CD4-positive, alpha-beta T cell (primary cell): ENCODE results near the gene DNM1L. TPM values are rescaled to one million over a fixed set of nuclear protein-coding genes. Genes with fewer than 3 reads are reported as not detected.

ENCODE experiments used
- ATAC-seq: fragments of 200-7000 bp; cut with Tn5 transposase; one replicate; pipeline ENCODE4 v1.10.0; 2022; ENCODE audit warnings: mild to moderate bottlenecking; ENCODE audit not compliant: poor library complexity
- CTCF ChIA-PET: fragments of 350-600 bp; sonication (Branson Sonifier 250); formaldehyde crosslinking; loops from one replicate; lab custom pipeline; 2021; ENCODE audit warnings: antibody characterized with exemption, inconsistent platforms; lab: Charles Lee
- POLR2A ChIA-PET: fragments of 350-600 bp; sonication (Branson Sonifier 250); formaldehyde crosslinking; loops from one replicate; lab custom pipeline; 2021; ENCODE audit warnings: antibody characterized with exemption, inconsistent platforms; lab: Charles Lee
- DNase-seq, 14 experiments: peaks; one replicate each; pipeline ENCODE4 v3.0.0-alpha.2; 2013 to 2020; ENCODE audit warnings: mixed read lengths in 2 of 14
- H3K27ac ChIP-seq, 2 donors: one replicate each; pipeline versions ENCODE4 v1.5.1 to v1.7.0; 2013; ENCODE audit warnings: low read length in 2 of 2, low read depth in 1 of 2, mild to moderate bottlenecking in 1 of 2
- H3K27me3 ChIP-seq, 2 experiments: 1 replicate in 1 of 2; 2 replicates in 1 of 2; pipeline versions ENCODE4 v1.6.1 to v1.7.0; 2013; ENCODE audit warnings: low read length in 2 of 2, control low read depth in 1 of 2, mild to moderate bottlenecking in 1 of 2, moderate library complexity in 1 of 2; ENCODE audit not compliant: insufficient read depth in 2 of 2, control insufficient read depth in 1 of 2
- H3K36me3 ChIP-seq: one replicate; pipeline ENCODE4 v1.6.1; 2013; ENCODE audit warnings: low read length, control low read depth; ENCODE audit not compliant: insufficient read depth
- H3K4me1 ChIP-seq: one replicate; pipeline ENCODE4 v1.6.1; 2013; ENCODE audit warnings: low read length, control low read depth; ENCODE audit not compliant: insufficient read depth
- H3K4me3 ChIP-seq: one replicate; pipeline ENCODE4 v1.5.1; 2013; ENCODE audit warnings: mild to moderate bottlenecking, low read length, moderate library complexity
- H3K9me3 ChIP-seq, 2 experiments: 1 replicate in 1 of 2; 2 replicates in 1 of 2; pipeline versions ENCODE4 v1.6.1 to v1.7.0; 2013; ENCODE audit warnings: low read length in 2 of 2, mild to moderate bottlenecking in 2 of 2, control low read depth in 1 of 2, moderate library complexity in 1 of 2; ENCODE audit not compliant: control insufficient read depth in 1 of 2, insufficient read depth in 1 of 2
- H3K27ac Mint-ChIP-seq: one replicate; pipeline ENCODE4 v1.8.0; 2020; ENCODE audit warnings: mixed read lengths
- H3K27me3 Mint-ChIP-seq: one replicate; pipeline ENCODE4 v1.8.0; 2021; ENCODE audit warnings: mixed read lengths
- H3K36me3 Mint-ChIP-seq: one replicate; pipeline ENCODE4 v1.8.0; 2021; ENCODE audit warnings: low read depth, mixed read lengths
- H3K4me1 Mint-ChIP-seq: one replicate; pipeline ENCODE4 v1.8.0; 2021; ENCODE audit warnings: low read depth, mixed read lengths
- H3K4me3 Mint-ChIP-seq: one replicate; pipeline ENCODE4 v1.8.0; 2020; ENCODE audit warnings: mild to moderate bottlenecking, mixed read lengths
- H3K9me3 Mint-ChIP-seq: one replicate; pipeline ENCODE4 v1.8.0; 2020; ENCODE audit warnings: mixed read lengths
- intact Hi-C, 2 experiments: fragments of 100-400 bp; cut with DNase I in 1 of 2; cut with micrococcal nuclease in 1 of 2; formaldehyde crosslinking; loops; one replicate each; pipeline versions ENCODE4 v1.15.1 to v1.9.0; 2023 to 2025; cut with DNase I, micrococcal nuclease
- total RNA-seq, 174 experiments: library from RNA in 2 of 174; stranded (reverse) in 2 of 174; gene quantifications; one replicate each; pipeline ENCODE4 v1.2.3 and lab custom pipeline; 2021 to 2026
- TF ChIP-seq, protein P1 (sequence below): fragments of 200-600 bp; IDR thresholded peaks from one replicate; pipeline ENCODE4 v1.8.0; 2022; ENCODE audit warnings: antibody characterized with exemption, mild to moderate bottlenecking

DNM1L gene
- total RNA-seq, 2 experiments from 2014 or later, result 70.9 to 74.6 TPM

DNA sequence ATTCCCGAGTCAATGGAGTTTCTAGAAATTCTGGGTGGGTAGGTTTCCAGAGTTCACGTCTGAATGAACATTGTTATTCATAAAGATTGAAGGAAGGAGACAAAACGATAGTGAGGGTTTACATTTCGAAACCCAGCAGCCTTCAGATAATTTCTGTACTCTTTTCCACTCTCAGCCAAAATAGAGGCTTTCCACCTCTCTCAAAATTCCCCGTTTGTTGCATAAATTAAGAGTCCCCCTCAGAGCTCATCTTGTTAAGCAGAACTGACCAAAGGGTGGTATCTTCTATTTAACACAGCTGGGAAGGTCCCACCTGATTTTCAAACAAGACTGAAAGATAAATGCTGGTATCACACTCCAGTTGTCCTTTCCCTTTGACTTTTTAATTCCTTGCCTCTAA is 98.1 kb downstream of the DNM1L start:
- peaks cover 50% of the 10 kb centered on the region for H3K27me3 Mint-ChIP-seq
- DNase-seq (no peak), ATAC-seq (no peak)
- intact Hi-C loops, result no loop called here
- no peak overlapping the region for H3K27ac Mint-ChIP-seq
- no peak overlapping the region for H3K4me3 ChIP-seq
- POLR2A ChIA-PET, result no interaction called here
- TF ChIP-seq, protein P1, sequence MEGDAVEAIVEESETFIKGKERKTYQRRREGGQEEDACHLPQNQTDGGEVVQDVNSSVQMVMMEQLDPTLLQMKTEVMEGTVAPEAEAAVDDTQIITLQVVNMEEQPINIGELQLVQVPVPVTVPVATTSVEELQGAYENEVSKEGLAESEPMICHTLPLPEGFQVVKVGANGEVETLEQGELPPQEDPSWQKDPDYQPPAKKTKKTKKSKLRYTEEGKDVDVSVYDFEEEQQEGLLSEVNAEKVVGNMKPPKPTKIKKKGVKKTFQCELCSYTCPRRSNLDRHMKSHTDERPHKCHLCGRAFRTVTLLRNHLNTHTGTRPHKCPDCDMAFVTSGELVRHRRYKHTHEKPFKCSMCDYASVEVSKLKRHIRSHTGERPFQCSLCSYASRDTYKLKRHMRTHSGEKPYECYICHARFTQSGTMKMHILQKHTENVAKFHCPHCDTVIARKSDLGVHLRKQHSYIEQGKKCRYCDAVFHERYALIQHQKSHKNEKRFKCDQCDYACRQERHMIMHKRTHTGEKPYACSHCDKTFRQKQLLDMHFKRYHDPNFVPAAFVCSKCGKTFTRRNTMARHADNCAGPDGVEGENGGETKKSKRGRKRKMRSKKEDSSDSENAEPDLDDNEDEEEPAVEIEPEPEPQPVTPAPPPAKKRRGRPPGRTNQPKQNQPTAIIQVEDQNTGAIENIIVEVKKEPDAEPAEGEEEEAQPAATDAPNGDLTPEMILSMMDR, result no peak
- no peaks in the 10 kb centered on the region for H3K36me3 Mint-ChIP-seq
- H3K27ac ChIP-seq, result no peak overlapping the region
- H3K4me3 Mint-ChIP-seq, result no peak overlapping the region
- H3K9me3 Mint-ChIP-seq, result no peaks in the 10 kb centered on the region
- H3K36me3 ChIP-seq, result no peaks in the 10 kb centered on the region
- H3K9me3 ChIP-seq, result no peaks in the 10 kb centered on the region
- no peaks in the 10 kb centered on the region for H3K4me1 ChIP-seq
- H3K27me3 ChIP-seq, result peaks cover 0 to 21% of the 10 kb centered on the region in 2 experiments
- CTCF ChIA-PET, result no interaction called here
- no peaks in the 10 kb centered on the region for H3K4me1 Mint-ChIP-seq

DNA sequence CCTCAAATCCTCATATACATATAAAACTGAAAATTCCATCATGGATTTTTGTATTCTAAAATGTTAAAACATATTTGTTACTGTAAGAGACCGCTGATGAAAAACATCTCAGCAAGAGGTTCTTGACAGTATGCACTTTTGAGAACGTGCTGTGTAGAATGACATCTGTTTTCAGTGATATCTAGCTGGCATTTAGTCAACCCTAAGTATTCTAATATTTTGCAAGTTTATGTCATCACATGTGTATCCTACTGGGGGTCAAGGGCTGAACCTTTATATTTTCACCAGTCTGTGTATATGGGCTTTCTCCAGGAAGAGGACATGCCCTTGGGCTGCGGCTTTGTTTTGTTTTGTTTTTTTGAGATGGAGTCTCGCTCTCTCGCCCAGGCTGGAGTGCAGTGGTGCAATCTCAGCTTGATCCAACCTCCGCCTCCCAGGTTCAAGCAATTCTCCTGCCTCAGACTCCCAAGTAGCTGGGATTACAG is 98.6 kb downstream of the DNM1L start:
- TF ChIP-seq, protein P1, result no peak
- H3K36me3 ChIP-seq, result no peaks in the 10 kb centered on the region
- intact Hi-C loops, result no loop called here
- no peak overlapping the region for H3K4me3 Mint-ChIP-seq
- no peaks in the 10 kb centered on the region for H3K9me3 ChIP-seq
- H3K27me3 ChIP-seq, result peaks cover 0 to 21% of the 10 kb centered on the region in 2 experiments
- no peaks in the 10 kb centered on the region for H3K36me3 Mint-ChIP-seq
- DNase-seq (no peak), ATAC-seq (no peak)
- no peaks in the 10 kb centered on the region for H3K9me3 Mint-ChIP-seq
- H3K4me3 ChIP-seq, result no peak overlapping the region
- ChIA-PET POLR2A (no interaction called here), CTCF (no interaction called here)
- H3K4me1 Mint-ChIP-seq, result no peaks in the 10 kb centered on the region
- H3K27ac Mint-ChIP-seq, result no peak overlapping the region
- H3K27ac ChIP-seq, result no peak overlapping the region
- H3K27me3 Mint-ChIP-seq, result peaks cover 45% of the 10 kb centered on the region
- H3K4me1 ChIP-seq, result no peaks in the 10 kb centered on the region

DNA sequence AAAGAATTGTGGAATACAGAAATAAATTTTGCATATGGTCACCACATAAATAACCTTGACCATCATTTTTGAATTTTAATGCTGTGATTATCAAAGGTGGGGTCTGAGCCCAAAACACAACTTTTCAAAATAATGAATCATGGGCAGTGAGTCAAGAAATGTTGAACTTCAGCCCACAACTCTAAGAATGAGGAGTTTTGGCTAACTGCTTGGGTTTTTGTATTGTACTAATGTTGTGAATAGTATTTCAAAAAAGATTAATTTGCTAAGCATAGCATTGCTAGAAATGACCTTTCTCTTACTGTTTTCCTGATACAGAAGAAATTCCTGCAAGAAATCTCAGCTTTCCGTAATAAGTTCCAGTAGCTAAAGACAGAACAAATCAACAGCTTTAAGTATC is 101.0 kb downstream of the DNM1L start:
- Mint-ChIP-seq H3K4me1 (no peaks in the 10 kb centered on the region), H3K36me3 (no peaks in the 10 kb centered on the region), H3K27ac (no peak overlapping the region), H3K4me3 (no peak overlapping the region), H3K27me3 (peaks cover 33% of the 10 kb centered on the region), H3K9me3 (no peaks in the 10 kb centered on the region)
- Histone ChIP-seq H3K27me3 (peaks cover 0 to 9% of the 10 kb centered on the region in 2 experiments), H3K36me3 (no peaks in the 10 kb centered on the region), H3K4me3 (no peak overlapping the region), H3K4me1 (no peaks in the 10 kb centered on the region), H3K9me3 (no peaks in the 10 kb centered on the region), H3K27ac (no peak overlapping the region)
- DNase-seq (no peak), ATAC-seq (no peak)
- intact Hi-C loops, result no loop called here
- ChIA-PET POLR2A (no interaction called here), CTCF (interaction anchor here (0.9 kb wide), 1 partner anchor 9 kb away, joined by 3 read pairs; no protein-coding TSS in a partner anchor)
- TF ChIP-seq, protein P1, result no peak
